Pancreas (tissue), 10 donors: ENCODE measurements around the gene BTBD19. TPM values are rescaled to one million over a fixed set of nuclear protein-coding genes. Genes with fewer than 3 reads are reported as not detected.
A peak's percentile ranks its signal among the peaks of the same experiment; 100 is the strongest.
"Not testable (repeated sequence)": the region's sequence is repeated elsewhere in the genome, so short reads cannot be mapped to it uniquely, and the experiment has no call there.

Experiments used
- ATAC-seq, 4 donors: fragments of 200-7000 bp; cut with Tn5 transposase; one replicate each; pipeline versions ENCODE4 v1.8.0 to v1.9.1; 2020; ENCODE audit warnings: mild to moderate bottlenecking in 4 of 4, moderate library complexity in 4 of 4
- DNase-seq, 6 donors: peaks; one replicate each; pipeline ENCODE4 v3.0.0-alpha.2; 2020
- FAIRE-seq: peaks from 2 replicates; lab custom pipeline; 2012; peaks lifted over from hg19 to GRCh38; lab: Jason Lieb, UNC
- H3K27ac ChIP-seq, 4 donors: fragments of 200-600 bp; sonication (generic); 1 replicate in 3 of 4; 2 replicates in 1 of 4; pipeline versions ENCODE4 v1.5.0 to v1.8.0; 2020
- H3K27me3 ChIP-seq, 4 donors: fragments of 200-600 bp; one replicate each; pipeline ENCODE4 v1.8.0; 2021
- H3K36me3 ChIP-seq, 3 donors: fragments of 200-600 bp; sonication (generic) in 1 of 3; one replicate each; pipeline versions ENCODE4 v1.5.0 to v1.8.0; 2020 to 2021
- H3K4me1 ChIP-seq, 3 donors: fragments of 200-600 bp; one replicate each; pipeline ENCODE4 v1.8.0; 2021
- H3K4me3 ChIP-seq, 4 donors: fragments of 200-600 bp; sonication (generic) in 2 of 4; one replicate each; pipeline versions ENCODE4 v1.5.0 to v1.8.0; 2020 to 2021
- H3K9me3 ChIP-seq, 4 donors: fragments of 200-600 bp; one replicate each; pipeline ENCODE4 v1.8.0; 2021
- CTCF ChIP-seq, 4 donors: fragments of 200-600 bp; sonication (generic) in 3 of 4; IDR thresholded peaks; one replicate each; pipeline versions ENCODE4 v1.5.0 to v1.8.0; 2021; ENCODE audit warnings: antibody characterized with exemption in 4 of 4
- WGBS, 2 donors: extraction: QIAGEN DNeasy Blood & Tissue Kit; methylation state at CpG; one replicate each; pipeline ENCODE4 v1.1.7; 2013; 5-methylcytosine and 5-hydroxymethylcytosine counted together
- intact Hi-C, 3 donors: fragments of 100-400 bp; cut with DNase I; formaldehyde crosslinking; loops; one replicate each; pipeline versions ENCODE4 v1.11.1 to v1.14.2; 2022
- polyA plus RNA-seq, 2 donors: library from polyadenylated mRNA; stranded (reverse); fragments of 200-250 nt; gene quantifications; one replicate each; pipeline ENCODE4 v1.2.3, GENCODE V29; 2013
- total RNA-seq, 6 donors: library from RNA; stranded (reverse); fragmentation: NEBNext Ultra II Directional in 4 of 6; extraction: Animal tissue kit (Norgen Biotek cat#: 25700) in 4 of 6; gene quantifications; one replicate each; pipeline versions ENCODE4 v1.2.1 to v1.2.4, GENCODE V29; 2021 to 2023
- donor health status: healthy with polysubstance abuse.
- donor health status: DM: no; HTN: no; CAD: no; lungs with moderate emphysema.
- donor health status: DM: no; HTN: no; CAD: no.
- donor health status: control.
- donor health status: control.
- donor health status: Bipolar disorder and iron deficiency.
- donor health status: DM: yes; HTN: yes; CAD: no.
- donor health status: DM: no; HTN: no; CAD: no.
- donor health status: DM: no; HTN: no; CAD: no.
- donor health status: DM: yes; HTN: yes; CAD: no.

Gene BTBD19
- total and polyA plus RNA-seq, 8 donors = 0.91 to 5.7 (median 2.6) TPM

- ATAC-seq (peak in 2 of 4 donors; percentile 0 to 1), FAIRE-seq (no peak), DNase-seq (peak in 1 of 6 donors; percentile 37)
- H3K27ac ChIP-seq = peak within 1 kb of the TSS; percentile 94 to 99 (median 98)
- H3K9me3 ChIP-seq = no peaks in the 10 kb centered on the region
- H3K4me3 ChIP-seq = peak within 1 kb of the TSS in 1 of 4 donors; percentile 13
- intact Hi-C loops = no loop called here
- peaks cover 40 to 54% (median 41%) of the 10 kb centered on the region in 3 donors for H3K4me1 ChIP-seq
- 38 to 44% methylated on average over 7 of the region's 7 CpGs for WGBS, 2 donors
- no peak for TF ChIP-seq CTCF (IDR thresholded peaks at IDR 0.05)
- H3K27me3 ChIP-seq = no peaks in the 10 kb centered on the region
- H3K36me3 ChIP-seq = peaks cover 0 to 32% (median 10%) of the 10 kb centered on the region in 3 donors
Observed at GRCh38 chr1:44806704-44807363, 1.5 kb upstream of the BTBD19 start, which contains the start of gene DYNLT4. TSS of gene DYNLT4 (minus strand) at chr1:44807351. CDS start at chr1:44806668, 683 bp downstream.

- peak; percentile 76 for FAIRE-seq
- Histone ChIP-seq H3K4me1 (peaks cover 40 to 50% (median 41%) of the 10 kb centered on the region in 3 donors), H3K4me3 (peak overlapping the region in 1 of 4 donors; percentile 13), H3K27ac (peak overlapping the region; percentile 94 to 99 (median 98)), H3K27me3 (no peaks in the 10 kb centered on the region), H3K9me3 (no peaks in the 10 kb centered on the region), H3K36me3 (peaks cover 0 to 32% (median 10%) of the 10 kb centered on the region in 3 donors)
- TF ChIP-seq CTCF (IDR thresholded peaks at IDR 0.05) = no peak
- intact Hi-C loops = no loop called here
- DNase-seq = peak; percentile 90 to 98 (median 97)
- peak; percentile 84 to 89 (median 87) for ATAC-seq
- WGBS, 2 donors = 7 to 9% methylated on average over 16 of the region's 16 CpGs
Observed at GRCh38 chr1:44807364-44808062, 810 bp upstream of the BTBD19 start.

GRCh38 chr1:44808938-44809917 is 905 bp downstream of the BTBD19 start:
- Histone ChIP-seq H3K27ac (peak overlapping the region; percentile 94 to 99 (median 98)), H3K4me1 (peaks cover 40 to 55% (median 41%) of the 10 kb centered on the region in 3 donors), H3K27me3 (no peaks in the 10 kb centered on the region), H3K36me3 (peaks cover 0 to 20% (median 3%) of the 10 kb centered on the region in 3 donors), H3K4me3 (peak overlapping the region in 2 of 4 donors; percentile 5 to 11), H3K9me3 (no peaks in the 10 kb centered on the region)
- DNase-seq (peak in 4 of 6 donors; percentile 39 to 64 (median 51)), ATAC-seq (no peak), FAIRE-seq (no peak)
- 60 to 65% methylated on average over 6 of the region's 6 CpGs for WGBS, 2 donors
- no peak for TF ChIP-seq CTCF (IDR thresholded peaks at IDR 0.05)
- intact Hi-C loops = no loop called here

- peak overlapping the region; percentile 94 to 99 (median 98) for H3K27ac ChIP-seq
- DNase-seq = peak; percentile 68 to 89 (median 81)
- H3K36me3 ChIP-seq = peaks cover 0 to 11% (median 0%) of the 10 kb centered on the region in 3 donors
- no peak for ATAC-seq
- intact Hi-C loops = no loop called here
- no peak for TF ChIP-seq CTCF (IDR thresholded peaks at IDR 0.05)
- no peaks in the 10 kb centered on the region for H3K27me3 ChIP-seq
- WGBS, 2 donors = 30 to 43% methylated on average over 12 of the region's 12 CpGs
- H3K9me3 ChIP-seq = no peaks in the 10 kb centered on the region
- no peak overlapping the region for H3K4me3 ChIP-seq
- peaks cover 40 to 62% (median 41%) of the 10 kb centered on the region in 3 donors for H3K4me1 ChIP-seq
- no peak for FAIRE-seq
Observed at GRCh38 chr1:44810101-44810761, 1.9 kb downstream of the BTBD19 start.

- H3K36me3 ChIP-seq, intact Hi-C loops, ATAC-seq, H3K9me3 ChIP-seq, H3K4me3 ChIP-seq, H3K27me3 ChIP-seq, FAIRE-seq: not testable (repeated sequence)
- peaks cover 40 to 62% (median 41%) of the 10 kb centered on the region in 3 donors for H3K4me1 ChIP-seq
- peak in 2 of 6 donors; percentile 13 to 37 for DNase-seq
- peak overlapping the region; percentile 94 to 99 (median 98) for H3K27ac ChIP-seq
- WGBS, 2 donors = 83 to 85% methylated on average over 4 of the region's 4 CpGs
Observed at GRCh38 chr1:44810762-44811105, 2.4 kb downstream of the BTBD19 start.
